Measurements from ENCODE around the gene SLC37A1.

SLC37A1 gene

DNA sequence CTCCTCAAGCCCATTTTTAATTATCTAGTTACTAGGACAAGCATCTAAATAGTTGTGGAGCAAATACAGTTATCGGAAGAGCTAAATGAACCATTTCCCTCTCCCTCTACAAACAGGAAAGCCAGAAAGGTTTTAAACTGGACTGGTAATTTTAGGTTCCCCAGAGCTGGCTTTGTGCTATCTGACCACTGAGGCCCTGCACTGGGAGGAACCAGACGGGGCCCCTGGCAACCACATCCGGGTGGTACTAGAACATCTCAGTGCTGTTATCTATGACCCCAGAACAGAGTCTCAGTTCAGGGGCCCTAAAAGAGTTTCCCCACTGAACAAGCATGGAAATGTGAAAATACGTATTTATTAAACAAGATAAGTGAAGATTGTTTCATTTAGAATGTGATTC, 9.9 kb upstream of the SLC37A1 start:
- no peak overlapping the region for H3K4me3 ChIP-seq (ENCODE audit: low read depth, low read length)
- no peaks in the 10 kb centered on the region for H3K36me3 ChIP-seq (ENCODE audit: control insufficient read depth in 2 of 2, insufficient read depth in 1 of 2, low read length in 2 of 2)
- no peaks in the 10 kb centered on the region for H3K9me3 ChIP-seq (ENCODE audit: control insufficient read depth, insufficient read depth, low read depth, low read length)
- ChIA-PET POLR2A (no interaction called here), CTCF (no interaction called here)
- H3K4me1 ChIP-seq (ENCODE audit: control insufficient read depth, insufficient read depth, low read length), result no peaks in the 10 kb centered on the region
- no peak overlapping the region for H3K27ac ChIP-seq (ENCODE audit: extremely low read depth, low read depth, low read length)
- TF ChIP-seq ZNF114 (tag by site-specific recombination; IDR thresholded peaks at IDR 0.05), result no peak
- TF ChIP-seq ZNF654 (tag by site-specific recombination; IDR thresholded peaks at IDR 0.05; ENCODE audit: low read depth), result no peak
- TF ChIP-seq ZNF626 (tag by site-specific recombination; IDR thresholded peaks at IDR 0.05), result no peak
- no peak for TF ChIP-seq ZNF292 (tag by site-specific recombination; IDR thresholded peaks at IDR 0.05; ENCODE audit: borderline replicate concordance, low read depth)
- no peak for TF ChIP-seq ZNF266 (tag by site-specific recombination; IDR thresholded peaks at IDR 0.05; ENCODE audit: low read depth)
- no peak for TF ChIP-seq ZNF2 (tag by site-specific recombination; IDR thresholded peaks at IDR 0.05)
- no peak for TF ChIP-seq ZNF530 (tag by site-specific recombination; IDR thresholded peaks at IDR 0.05; ENCODE audit: low read depth)
- TF ChIP-seq GLIS1 (tag by site-specific recombination; IDR thresholded peaks at IDR 0.05), result no peak
- no peak for TF ChIP-seq ZNF184 (tag by site-specific recombination; IDR thresholded peaks at IDR 0.05)
- TF ChIP-seq ZNF610 (tag by site-specific recombination; IDR thresholded peaks at IDR 0.05; ENCODE audit: borderline replicate concordance), result no peak
- no peak for TF ChIP-seq ZSCAN18 (tag by site-specific recombination; IDR thresholded peaks at IDR 0.05)
- TF ChIP-seq ZNF785 (tag by site-specific recombination; IDR thresholded peaks at IDR 0.05), result no peak

- Histone ChIP-seq H3K9me3 (ENCODE audit: control insufficient read depth, insufficient read depth, low read depth, low read length) (no peaks in the 10 kb centered on the region), H3K36me3 (ENCODE audit: control insufficient read depth in 2 of 2, insufficient read depth in 1 of 2, low read length in 2 of 2) (no peaks in the 10 kb centered on the region), H3K4me3 (ENCODE audit: low read depth, low read length) (no peak overlapping the region), H3K4me1 (ENCODE audit: control insufficient read depth, insufficient read depth, low read length) (no peaks in the 10 kb centered on the region), H3K27ac (ENCODE audit: extremely low read depth, low read depth, low read length) (no peak overlapping the region)
- POLR2A ChIA-PET, result no interaction called here
- CTCF ChIA-PET, result interaction anchor here (1.1 kb wide), 1 partner anchor 9 kb away, joined by 4 read pairs; the partner anchor contains the start of gene SLC37A1
- TF ChIP-seq ZNF266 (tag by site-specific recombination; IDR thresholded peaks at IDR 0.05; ENCODE audit: low read depth) (no peak), ZNF16 (tag by site-specific recombination; IDR thresholded peaks at IDR 0.05; ENCODE audit: low read depth) (no peak), GFI1B (tag by site-specific recombination; IDR thresholded peaks at IDR 0.05) (no peak), ZBTB8A (tag by site-specific recombination; IDR thresholded peaks at IDR 0.05) (no peak), BCL11A (tag by site-specific recombination; IDR thresholded peaks at IDR 0.05; ENCODE audit: low read depth) (no peak), ZNF311 (tag by site-specific recombination; IDR thresholded peaks at IDR 0.05; ENCODE audit: borderline replicate concordance) (no peak), ZBTB6 (tag by site-specific recombination; IDR thresholded peaks at IDR 0.05) (no peak), ZNF626 (tag by site-specific recombination; IDR thresholded peaks at IDR 0.05) (no peak), SP2 (tag by site-specific recombination; IDR thresholded peaks at IDR 0.05) (no peak), ZNF843 (tag by site-specific recombination; IDR thresholded peaks at IDR 0.05) (no peak), ZNF112 (tag by site-specific recombination; IDR thresholded peaks at IDR 0.05) (no peak)
- TF ChIP-seq, protein P1, sequence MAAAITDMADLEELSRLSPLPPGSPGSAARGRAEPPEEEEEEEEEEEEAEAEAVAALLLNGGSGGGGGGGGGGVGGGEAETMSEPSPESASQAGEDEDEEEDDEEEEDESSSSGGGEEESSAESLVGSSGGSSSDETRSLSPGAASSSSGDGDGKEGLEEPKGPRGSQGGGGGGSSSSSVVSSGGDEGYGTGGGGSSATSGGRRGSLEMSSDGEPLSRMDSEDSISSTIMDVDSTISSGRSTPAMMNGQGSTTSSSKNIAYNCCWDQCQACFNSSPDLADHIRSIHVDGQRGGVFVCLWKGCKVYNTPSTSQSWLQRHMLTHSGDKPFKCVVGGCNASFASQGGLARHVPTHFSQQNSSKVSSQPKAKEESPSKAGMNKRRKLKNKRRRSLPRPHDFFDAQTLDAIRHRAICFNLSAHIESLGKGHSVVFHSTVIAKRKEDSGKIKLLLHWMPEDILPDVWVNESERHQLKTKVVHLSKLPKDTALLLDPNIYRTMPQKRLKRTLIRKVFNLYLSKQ (tag by site-specific recombination; IDR thresholded peaks at IDR 0.05; ENCODE audit: borderline replicate concordance), result no peak
These were observed 8.4 kb upstream of the SLC37A1 start for GRCh38 chr21:42505090-42505726.
